GM18508 (cell line): ENCODE measurements around the gene SDE2.

Source experiments
- ATAC-seq: cut with Tn5 transposase; IDR thresholded peaks from one replicate; pipeline ENCODE4 v1.9.1; 2021; ENCODE audit warnings: moderate number of reproducible peaks; ENCODE audit not compliant: insufficient read depth, unreplicated experiment

The SDE2 gene

GRCh38 chr1:225999227-225999911 is at the start of gene SDE2:
Gene SDE2 (minus strand): TSS chr1:225999343. CDS start chr1:225999312, 31 bp downstream.
- peak; percentile 77 for ATAC-seq

GRCh38 chr1:226048886-226049285 is 49.7 kb upstream of the SDE2 start:
- no peak for ATAC-seq

- ATAC-seq: no peak
Measured at GRCh38 chr1:226047495-226047894, 48.4 kb upstream of the SDE2 start.

- ATAC-seq: no peak
Measured at GRCh38 chr1:226046240-226046639, 47.1 kb upstream of the SDE2 start.

GRCh38 chr1:226044514-226045101 is 45.5 kb upstream of the SDE2 start:
- no peak for ATAC-seq

GRCh38 chr1:226041419-226041818 is 42.3 kb upstream of the SDE2 start:
- ATAC-seq: no peak

GRCh38 chr1:226038661-226039060 is 39.5 kb upstream of the SDE2 start:
- no peak for ATAC-seq

- ATAC-seq: no peak
Measured at GRCh38 chr1:226035915-226036314, 36.8 kb upstream of the SDE2 start.

- ATAC-seq: no peak
Measured at GRCh38 chr1:226034482-226034881, 35.3 kb upstream of the SDE2 start.

- ATAC-seq: no peak
Measured at GRCh38 chr1:226033991-226034390, 34.8 kb upstream of the SDE2 start.

- no peak for ATAC-seq
Measured at GRCh38 chr1:226033582-226033981, 34.4 kb upstream of the SDE2 start.

GRCh38 chr1:226029568-226030225 is 30.6 kb upstream of the SDE2 start:
- no peak for ATAC-seq

GRCh38 chr1:226029093-226029496 is 30.0 kb upstream of the SDE2 start:
- ATAC-seq: peak; percentile 91

GRCh38 chr1:226027538-226028217 is 28.5 kb upstream of the SDE2 start:
- no peak for ATAC-seq

GRCh38 chr1:226026833-226027232 is 27.7 kb upstream of the SDE2 start:
- no peak for ATAC-seq

GRCh38 chr1:226023735-226024134 is 24.6 kb upstream of the SDE2 start:
- ATAC-seq: no peak

- no peak for ATAC-seq
Measured at GRCh38 chr1:226021801-226022200, 22.7 kb upstream of the SDE2 start.

- ATAC-seq: no peak
Measured at GRCh38 chr1:226021401-226021800, 22.3 kb upstream of the SDE2 start.

GRCh38 chr1:226019572-226019971 is 20.4 kb upstream of the SDE2 start:
- no peak for ATAC-seq

GRCh38 chr1:226017070-226017469 is 17.9 kb upstream of the SDE2 start:
- no peak for ATAC-seq

- no peak for ATAC-seq
Measured at GRCh38 chr1:226009650-226010044, 10.5 kb upstream of the SDE2 start.
